LNCaP clone FGC (cell line): ENCODE results near the gene PTPRT.

Experiments
- DNase-seq: peaks from one replicate; pipeline ENCODE4 v3.0.0-alpha.2; 2011; ENCODE audit warnings: low read depth
- H3K4me3 ChIP-seq: 2 replicates; pipeline ENCODE4 v1.5.1; 2011; ENCODE audit warnings: mild to moderate bottlenecking, low read depth, low read length, control low read depth
- CTCF ChIP-seq: IDR thresholded peaks from 2 replicates; pipeline ENCODE4 v1.5.1; 2012; ENCODE audit warnings: mild to moderate bottlenecking; ENCODE audit not compliant: control insufficient read depth, insufficient read depth; ENCODE audit errors: extremely low read depth

Gene PTPRT

GRCh38 chr20:43161716-43162115 is 28.0 kb downstream of the PTPRT start:
- no peak for DNase-seq
- TF ChIP-seq CTCF: no peak
- H3K4me3 ChIP-seq: no peak overlapping the region

GRCh38 chr20:43160941-43161340 is 28.8 kb downstream of the PTPRT start:
- DNase-seq: no peak
- TF ChIP-seq CTCF: no peak
- no peak overlapping the region for H3K4me3 ChIP-seq

DNA sequence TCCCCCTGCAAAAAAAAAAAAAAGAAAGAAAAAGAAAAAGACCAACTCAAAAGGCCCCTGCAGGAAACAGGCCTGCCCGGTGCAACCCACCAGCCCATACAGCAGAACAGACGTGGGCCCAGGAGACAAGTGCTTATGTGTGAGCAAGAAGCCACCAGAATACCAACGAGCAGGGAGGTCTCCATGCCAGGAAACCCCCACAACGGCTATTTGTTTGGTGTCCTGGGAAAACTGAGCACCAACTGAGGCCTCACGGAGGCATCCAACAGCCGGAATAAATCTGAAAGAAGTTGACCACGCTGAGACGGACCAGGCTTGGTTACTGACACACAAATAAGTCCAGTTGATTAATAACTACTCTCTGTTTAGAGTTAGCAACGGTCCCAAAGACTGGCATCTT is 29.7 kb downstream of the PTPRT start:
- TF ChIP-seq CTCF: no peak
- H3K4me3 ChIP-seq: no peak overlapping the region
- no peak for DNase-seq

- no peak for DNase-seq
- H3K4me3 ChIP-seq: no peak overlapping the region
- no peak for TF ChIP-seq CTCF
Observed at GRCh38 chr20:43155366-43156100, 34.2 kb downstream of the PTPRT start.

GRCh38 chr20:43151901-43152300 is 37.8 kb downstream of the PTPRT start:
- no peak overlapping the region for H3K4me3 ChIP-seq
- no peak for TF ChIP-seq CTCF
- DNase-seq: no peak

GRCh38 chr20:43151256-43151655 is 38.5 kb downstream of the PTPRT start:
- no peak for DNase-seq
- no peak overlapping the region for H3K4me3 ChIP-seq
- TF ChIP-seq CTCF: no peak

DNA sequence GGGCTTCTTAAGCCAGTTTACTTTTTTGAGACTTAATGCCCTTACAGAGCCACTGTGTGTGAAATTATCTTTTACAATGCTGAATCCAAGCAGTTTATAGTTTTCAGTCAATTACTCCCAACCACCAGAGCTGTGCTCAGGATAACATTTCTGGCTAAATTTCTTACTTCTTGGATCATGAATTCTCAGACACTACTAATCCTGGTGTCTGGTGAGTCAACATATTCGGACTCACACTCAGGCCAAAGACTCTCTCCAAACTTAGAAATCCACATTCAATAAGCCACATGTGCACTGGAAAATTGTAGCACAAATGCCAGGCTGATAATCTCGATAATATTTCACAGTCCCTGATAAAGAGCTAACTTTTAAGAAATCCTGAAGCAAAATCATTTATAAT is 49.0 kb downstream of the PTPRT start:
- TF ChIP-seq CTCF: no peak
- no peak overlapping the region for H3K4me3 ChIP-seq
- DNase-seq: no peak
